ENCODE measurements around the gene C13orf42. TPM values are rescaled to one million over a fixed set of nuclear protein-coding genes. Genes with fewer than 3 reads are reported as not detected.
"Not testable (repeated sequence)": the region's sequence is repeated elsewhere in the genome, so short reads cannot be mapped to it uniquely, and the experiment has no call there.

Gene C13orf42
- total RNA-seq, 2 donors from 2014 or later = not detected

- H3K36me3 Mint-ChIP-seq = peaks cover 0 to 6% of the 10 kb centered on the region in 2 donors
- no peak overlapping the region for H3K27ac Mint-ChIP-seq
- H3K9me3 Mint-ChIP-seq = peaks cover 7 to 8% of the 10 kb centered on the region in 2 donors
- ATAC-seq (no peak), DNase-seq (ENCODE audit: low spot score in 2 of 2) (no peak)
Measured at GRCh38 chr13:51134763-51135365, 23.8 kb upstream of the C13orf42 start.

GRCh38 chr13:51130348-51130747 is 19.3 kb upstream of the C13orf42 start:
- Mint-ChIP-seq H3K27ac (no peak overlapping the region), H3K36me3 (peaks cover 0 to 6% of the 10 kb centered on the region in 2 donors), H3K9me3 (peaks cover 8 to 12% of the 10 kb centered on the region in 2 donors)
- DNase-seq (ENCODE audit: low spot score in 2 of 2) (no peak), ATAC-seq (no peak)

GRCh38 chr13:51125495-51126226 is 14.6 kb upstream of the C13orf42 start:
- Mint-ChIP-seq H3K9me3 (peaks cover 4 to 12% of the 10 kb centered on the region in 2 donors), H3K36me3 (no peaks in the 10 kb centered on the region), H3K27ac (no peak overlapping the region)
- DNase-seq (ENCODE audit: low spot score in 2 of 2) = peak in 1 of 2 donors; percentile 47
- peak; percentile 69 to 73 for ATAC-seq

- peak in 1 of 2 donors; percentile 11 for DNase-seq (ENCODE audit: low spot score in 2 of 2)
- Mint-ChIP-seq H3K36me3 (no peaks in the 10 kb centered on the region), H3K9me3 (no peaks in the 10 kb centered on the region), H3K27ac (no peak overlapping the region)
- peak; percentile 45 to 84 for ATAC-seq
Measured at GRCh38 chr13:51122868-51123566, 11.9 kb upstream of the C13orf42 start.

GRCh38 chr13:51120873-51121272 is 9.8 kb upstream of the C13orf42 start:
- H3K36me3 Mint-ChIP-seq, H3K27ac Mint-ChIP-seq, H3K9me3 Mint-ChIP-seq, ATAC-seq: not testable (repeated sequence)
- peak in 1 of 2 donors; percentile 54 for DNase-seq (ENCODE audit: low spot score in 2 of 2)

- DNase-seq (ENCODE audit: low spot score in 2 of 2) (no peak), ATAC-seq (peak in 1 of 2 donors; percentile 20)
- H3K27ac Mint-ChIP-seq = no peak overlapping the region
- H3K9me3 Mint-ChIP-seq = no peaks in the 10 kb centered on the region
- no peaks in the 10 kb centered on the region for H3K36me3 Mint-ChIP-seq
Measured at GRCh38 chr13:51118809-51119431, 7.8 kb upstream of the C13orf42 start.

- ATAC-seq (peak in 1 of 2 donors; percentile 36), DNase-seq (ENCODE audit: low spot score in 2 of 2) (no peak)
- no peaks in the 10 kb centered on the region for H3K36me3 Mint-ChIP-seq
- H3K9me3 Mint-ChIP-seq = no peaks in the 10 kb centered on the region
- no peak overlapping the region for H3K27ac Mint-ChIP-seq
Measured at GRCh38 chr13:51113969-51114368, 2.9 kb upstream of the C13orf42 start.

GRCh38 chr13:51113186-51113881 is 2.3 kb upstream of the C13orf42 start:
- Mint-ChIP-seq H3K36me3 (no peaks in the 10 kb centered on the region), H3K27ac (no peak overlapping the region), H3K9me3 (no peaks in the 10 kb centered on the region)
- no peak for DNase-seq (ENCODE audit: low spot score in 2 of 2)
- no peak for ATAC-seq

GRCh38 chr13:51112771-51113170 is 1.7 kb upstream of the C13orf42 start:
- no peak for DNase-seq (ENCODE audit: low spot score in 2 of 2)
- H3K9me3 Mint-ChIP-seq = no peaks in the 10 kb centered on the region
- ATAC-seq = peak in 1 of 2 donors; percentile 47
- no peaks in the 10 kb centered on the region for H3K36me3 Mint-ChIP-seq
- no peak overlapping the region for H3K27ac Mint-ChIP-seq

- DNase-seq (ENCODE audit: low spot score in 2 of 2) (no peak), ATAC-seq (no peak)
- Mint-ChIP-seq H3K9me3 (no peaks in the 10 kb centered on the region), H3K36me3 (no peaks in the 10 kb centered on the region), H3K27ac (no peak overlapping the region)
Measured at GRCh38 chr13:51111997-51112396, 923 bp upstream of the C13orf42 start.

- no peak for ATAC-seq
- no peak for DNase-seq (ENCODE audit: low spot score in 2 of 2)
- Mint-ChIP-seq H3K9me3 (no peaks in the 10 kb centered on the region), H3K36me3 (no peaks in the 10 kb centered on the region), H3K27ac (no peak overlapping the region)
Measured at GRCh38 chr13:51107996-51108395, 3.1 kb downstream of the C13orf42 start.

GRCh38 chr13:51105046-51105445 is 6.0 kb downstream of the C13orf42 start:
- Mint-ChIP-seq H3K9me3 (no peaks in the 10 kb centered on the region), H3K27ac (no peak overlapping the region), H3K36me3 (no peaks in the 10 kb centered on the region)
- ATAC-seq (no peak), DNase-seq (ENCODE audit: low spot score in 2 of 2) (no peak)

GRCh38 chr13:51101636-51102235 is 9.3 kb downstream of the C13orf42 start:
- ATAC-seq (no peak), DNase-seq (ENCODE audit: low spot score in 2 of 2) (no peak)
- Mint-ChIP-seq H3K9me3 (no peaks in the 10 kb centered on the region), H3K27ac (no peak overlapping the region), H3K36me3 (no peaks in the 10 kb centered on the region)

GRCh38 chr13:51097353-51098043 is 13.6 kb downstream of the C13orf42 start:
- ATAC-seq (no peak), DNase-seq (ENCODE audit: low spot score in 2 of 2) (no peak)
- Mint-ChIP-seq H3K27ac (no peak overlapping the region), H3K9me3 (no peaks in the 10 kb centered on the region), H3K36me3 (no peaks in the 10 kb centered on the region)

GRCh38 chr13:51096131-51096530 is 14.9 kb downstream of the C13orf42 start:
- no peaks in the 10 kb centered on the region for H3K36me3 Mint-ChIP-seq
- DNase-seq (ENCODE audit: low spot score in 2 of 2) (no peak), ATAC-seq (no peak)
- H3K27ac Mint-ChIP-seq = no peak overlapping the region
- no peaks in the 10 kb centered on the region for H3K9me3 Mint-ChIP-seq

GRCh38 chr13:51093574-51093973 is 17.5 kb downstream of the C13orf42 start:
- Mint-ChIP-seq H3K27ac (no peak overlapping the region), H3K9me3 (no peaks in the 10 kb centered on the region), H3K36me3 (no peaks in the 10 kb centered on the region)
- ATAC-seq = no peak
- DNase-seq (ENCODE audit: low spot score in 2 of 2) = no peak

Data from activated naive CD4-positive, alpha-beta T cell treated with anti-CD3 and anti-CD28 coated beads, Interleukin-2, amount 50 U/mL, for 72 hours (primary cell).